Activated naive CD8-positive, alpha-beta T cell (primary cell): ENCODE measurements around the gene ATN1.
A peak's percentile ranks its signal among the peaks of the same experiment; 100 is the strongest.

Experiments used
- H3K27ac Mint-ChIP-seq: one replicate; pipeline ENCODE4 v1.8.0; 2021; ENCODE audit warnings: mixed read lengths
- H3K27me3 Mint-ChIP-seq: one replicate; pipeline ENCODE4 v1.8.0; 2021; ENCODE audit warnings: mixed read lengths
- H3K36me3 Mint-ChIP-seq: one replicate; pipeline ENCODE4 v1.8.0; 2021; ENCODE audit warnings: mixed read lengths
- H3K4me1 Mint-ChIP-seq: one replicate; pipeline ENCODE4 v1.8.0; 2021; ENCODE audit warnings: low read depth, mixed read lengths
- H3K4me3 Mint-ChIP-seq: one replicate; pipeline ENCODE4 v1.8.0; 2021; ENCODE audit warnings: mild to moderate bottlenecking, mixed read lengths
- H3K9me3 Mint-ChIP-seq: one replicate; pipeline ENCODE4 v1.8.0; 2021; ENCODE audit warnings: low read depth, mixed read lengths

ATN1 gene

GRCh38 chr12:6952863-6953441 lies 25.2 kb downstream of the ATN1 start:
- no peaks in the 10 kb centered on the region for H3K9me3 Mint-ChIP-seq
- H3K36me3 Mint-ChIP-seq = peaks cover 19% of the 10 kb centered on the region
- H3K27me3 Mint-ChIP-seq = no peaks in the 10 kb centered on the region
- H3K4me1 Mint-ChIP-seq = peaks cover 68% of the 10 kb centered on the region
- peak overlapping the region; percentile 98 for H3K27ac Mint-ChIP-seq
- H3K4me3 Mint-ChIP-seq = peak overlapping the region; percentile 97

- H3K4me3 Mint-ChIP-seq = peak overlapping the region; percentile 97
- H3K9me3 Mint-ChIP-seq = no peaks in the 10 kb centered on the region
- peaks cover 68% of the 10 kb centered on the region for H3K4me1 Mint-ChIP-seq
- peak overlapping the region; percentile 98 for H3K27ac Mint-ChIP-seq
- peaks cover 25% of the 10 kb centered on the region for H3K36me3 Mint-ChIP-seq
- no peaks in the 10 kb centered on the region for H3K27me3 Mint-ChIP-seq
Observed at GRCh38 chr12:6953442-6954315, 25.9 kb downstream of the ATN1 start.

- Mint-ChIP-seq H3K27ac (peak overlapping the region; percentile 98), H3K27me3 (no peaks in the 10 kb centered on the region), H3K36me3 (peaks cover 29% of the 10 kb centered on the region), H3K4me3 (peak overlapping the region; percentile 97), H3K4me1 (peaks cover 68% of the 10 kb centered on the region), H3K9me3 (no peaks in the 10 kb centered on the region)
Observed at GRCh38 chr12:6954316-6955107, 26.8 kb downstream of the ATN1 start.

GRCh38 chr12:6955108-6956020 lies 27.6 kb downstream of the ATN1 start:
- H3K4me3 Mint-ChIP-seq = peak overlapping the region; percentile 97
- H3K27me3 Mint-ChIP-seq = no peaks in the 10 kb centered on the region
- no peaks in the 10 kb centered on the region for H3K9me3 Mint-ChIP-seq
- peaks cover 69% of the 10 kb centered on the region for H3K4me1 Mint-ChIP-seq
- peaks cover 29% of the 10 kb centered on the region for H3K36me3 Mint-ChIP-seq
- H3K27ac Mint-ChIP-seq = peak overlapping the region; percentile 98

GRCh38 chr12:6956021-6956727 lies 28.4 kb downstream of the ATN1 start:
- Mint-ChIP-seq H3K36me3 (peaks cover 32% of the 10 kb centered on the region), H3K9me3 (no peaks in the 10 kb centered on the region), H3K4me3 (peak overlapping the region; percentile 97), H3K27ac (peak overlapping the region; percentile 94), H3K27me3 (no peaks in the 10 kb centered on the region), H3K4me1 (peaks cover 70% of the 10 kb centered on the region)

- Mint-ChIP-seq H3K4me1 (peaks cover 81% of the 10 kb centered on the region), H3K4me3 (peak overlapping the region; percentile 97), H3K27ac (peak overlapping the region; percentile 94), H3K9me3 (no peaks in the 10 kb centered on the region), H3K36me3 (peaks cover 30% of the 10 kb centered on the region), H3K27me3 (no peaks in the 10 kb centered on the region)
Observed at GRCh38 chr12:6957151-6957701, 29.5 kb downstream of the ATN1 start.

GRCh38 chr12:6957741-6958608 lies 30.2 kb downstream of the ATN1 start:
- Mint-ChIP-seq H3K27ac (peak overlapping the region; percentile 99), H3K4me1 (peaks cover 84% of the 10 kb centered on the region), H3K27me3 (no peaks in the 10 kb centered on the region), H3K4me3 (peak overlapping the region; percentile 97), H3K36me3 (peaks cover 23% of the 10 kb centered on the region), H3K9me3 (no peaks in the 10 kb centered on the region)

- Mint-ChIP-seq H3K4me3 (peak overlapping the region; percentile 97), H3K4me1 (peaks cover 84% of the 10 kb centered on the region), H3K27me3 (no peaks in the 10 kb centered on the region), H3K27ac (peak overlapping the region; percentile 99), H3K36me3 (peaks cover 20% of the 10 kb centered on the region), H3K9me3 (no peaks in the 10 kb centered on the region)
Observed at GRCh38 chr12:6958609-6959057, 30.9 kb downstream of the ATN1 start.

- Mint-ChIP-seq H3K9me3 (no peaks in the 10 kb centered on the region), H3K27me3 (no peaks in the 10 kb centered on the region), H3K27ac (peak overlapping the region; percentile 99), H3K4me1 (peaks cover 84% of the 10 kb centered on the region), H3K36me3 (peaks cover 20% of the 10 kb centered on the region), H3K4me3 (peak overlapping the region; percentile 97)
Observed at GRCh38 chr12:6959058-6959804, 31.5 kb downstream of the ATN1 start.

- peaks cover 83% of the 10 kb centered on the region for H3K4me1 Mint-ChIP-seq
- no peaks in the 10 kb centered on the region for H3K27me3 Mint-ChIP-seq
- peak overlapping the region; percentile 87 for H3K4me3 Mint-ChIP-seq
- H3K36me3 Mint-ChIP-seq = peaks cover 18% of the 10 kb centered on the region
- H3K27ac Mint-ChIP-seq = peak overlapping the region; percentile 99
- no peaks in the 10 kb centered on the region for H3K9me3 Mint-ChIP-seq
Observed at GRCh38 chr12:6959805-6960592, 32.2 kb downstream of the ATN1 start.

GRCh38 chr12:6960593-6961277 lies 33.0 kb downstream of the ATN1 start:
- peaks cover 22% of the 10 kb centered on the region for H3K36me3 Mint-ChIP-seq
- H3K9me3 Mint-ChIP-seq = no peaks in the 10 kb centered on the region
- H3K27ac Mint-ChIP-seq = peak overlapping the region; percentile 99
- H3K4me3 Mint-ChIP-seq = peak overlapping the region; percentile 87
- H3K4me1 Mint-ChIP-seq = peaks cover 84% of the 10 kb centered on the region
- no peaks in the 10 kb centered on the region for H3K27me3 Mint-ChIP-seq
